SK-N-SH (cell line): ENCODE measurements around the gene NXPE3. TPM values are rescaled to one million over a fixed set of nuclear protein-coding genes. Genes with fewer than 3 reads are reported as not detected.

Source experiments
- CTCF ChIA-PET: fragments of 300-600, 350-600 bp; formaldehyde crosslinking; extraction: SDS; loops from one replicate; lab custom pipeline; 2021; lab: Yijun Ruan, JAX
- POLR2A ChIA-PET: fragments of 350-600 bp; sonication (Branson Sonifier 250); formaldehyde crosslinking; extraction: SDS; loops from one replicate; lab custom pipeline; 2020; ENCODE audit warnings: antibody characterized with exemption, inconsistent platforms; lab: Yijun Ruan, JAX
- DNase-seq: peaks from one replicate; pipeline ENCODE4 v3.0.0; 2012
- H2AFZ ChIP-seq: fragments of 200-600 bp; sonication (generic); 2 replicates; pipeline ENCODE4 v1.8.1; 2016; ENCODE audit warnings: antibody characterized with exemption, mild to moderate bottlenecking, low read depth
- H3F3A ChIP-seq: fragments of 200-600 bp; sonication (generic); replicated peaks from 2 replicates; pipeline ENCODE3; 2016; ENCODE audit warnings: antibody characterized with exemption, mild to moderate bottlenecking; ENCODE audit not compliant: insufficient read depth
- H3K27ac ChIP-seq, 2 experiments: fragments of 200-500 bp in 1 of 2; fragments of 200-600 bp in 1 of 2; sonication (Bioruptor generic) in 1 of 2; sonication (generic), shearing (Covaris generic) in 1 of 2; 2 replicates each; pipeline versions ENCODE4 v1.5.1 to v1.6.1; 2014 to 2016; ENCODE audit warnings: low read depth in 2 of 2, inconsistent platforms in 1 of 2, low read length in 1 of 2, mild to moderate bottlenecking in 1 of 2, mixed read lengths in 1 of 2
- H3K27me3 ChIP-seq: fragments of 200-600 bp; sonication (generic), shearing (Covaris generic); 2 replicates; pipeline ENCODE4 v1.6.1; 2016; ENCODE audit warnings: mixed run types; ENCODE audit not compliant: insufficient read depth
- H3K36me3 ChIP-seq, 2 experiments: fragments of 200-500 bp in 1 of 2; fragments of 200-600 bp in 1 of 2; sonication (Bioruptor generic) in 1 of 2; sonication (generic) in 1 of 2; replicated peaks in 1 of 2; 2 replicates each; pipeline versions ENCODE3 to v1.5.1; 2014 to 2016; ENCODE audit warnings: low read length in 1 of 2, mild to moderate bottlenecking in 1 of 2; ENCODE audit not compliant: insufficient read depth in 2 of 2, control insufficient read depth in 1 of 2
- H3K4me1 ChIP-seq, 2 experiments: fragments of 200-500 bp in 1 of 2; fragments of 200-600 bp in 1 of 2; sonication (Bioruptor generic) in 1 of 2; sonication (generic), shearing (Covaris generic) in 1 of 2; 2 replicates each; pipeline versions ENCODE4 v1.5.1 to v1.6.1; 2014 to 2016; ENCODE audit warnings: low read depth in 1 of 2, low read length in 1 of 2, mixed run types in 1 of 2; ENCODE audit not compliant: insufficient read depth in 2 of 2, control insufficient read depth in 1 of 2
- H3K4me2 ChIP-seq: fragments of 200-600 bp; sonication (generic), shearing (Covaris generic); 2 replicates; pipeline ENCODE4 v1.6.1; 2017; ENCODE audit warnings: mixed run types
- H3K4me3 ChIP-seq, 2 experiments: fragments of 200-500 bp in 1 of 2; fragments of 200-600 bp in 1 of 2; sonication (Bioruptor generic) in 1 of 2; sonication (generic), shearing (Covaris generic) in 1 of 2; 2 replicates each; pipeline versions ENCODE4 v1.5.1 to v1.8.1; 2014 to 2016; ENCODE audit warnings: low read depth in 2 of 2, inconsistent platforms in 1 of 2, low read length in 1 of 2, mild to moderate bottlenecking in 1 of 2, mixed read lengths in 1 of 2, moderate library complexity in 1 of 2
- H3K79me2 ChIP-seq: fragments of 200-600 bp; sonication (generic); 2 replicates; pipeline ENCODE4 v1.8.1; 2017; ENCODE audit warnings: mild to moderate bottlenecking; ENCODE audit not compliant: insufficient read depth
- H3K9ac ChIP-seq: fragments of 200-600 bp; sonication (generic); 2 replicates; pipeline ENCODE4 v1.6.1; 2017; ENCODE audit warnings: mixed run types
- H3K9me2 ChIP-seq: fragments of 200-600 bp; sonication (generic); 2 replicates; pipeline ENCODE4 v1.6.1; 2017; ENCODE audit warnings: mixed run types
- H3K9me3 ChIP-seq: fragments of 200-600 bp; sonication (generic); 2 replicates; pipeline ENCODE4 v1.6.1; 2017; ENCODE audit warnings: mixed run types, mild to moderate bottlenecking, moderate library complexity
- H4K20me1 ChIP-seq: fragments of 200-600 bp; sonication (generic); 2 replicates; pipeline ENCODE4 v1.6.1; 2017; ENCODE audit warnings: mild to moderate bottlenecking, mixed run types; ENCODE audit not compliant: insufficient read depth
- EZH2phosphoT487 ChIP-seq: fragments of 200-600 bp; sonication (generic); IDR thresholded peaks from 2 replicates; pipeline ENCODE4 v1.6.1; 2017; ENCODE audit warnings: low read depth, mixed run types, mild to moderate bottlenecking, antibody characterized with exemption, moderate library complexity, borderline replicate concordance
- FOSL2 ChIP-seq: IDR thresholded peaks from 2 replicates; pipeline ENCODE4 v1.4.0; 2012; ENCODE audit warnings: low read depth, mild to moderate bottlenecking, moderate library complexity, borderline replicate concordance
- IRF3 ChIP-seq: fragments of 150-350 bp; IDR thresholded peaks from 2 replicates; pipeline ENCODE4 v1.6.1; 2016; ENCODE audit warnings: mild to moderate bottlenecking, low read depth, low read length
- JUND ChIP-seq: IDR thresholded peaks from 2 replicates; pipeline ENCODE4 v1.4.0; 2012
- MAX ChIP-seq: IDR thresholded peaks from 2 replicates; pipeline ENCODE4 v1.4.0; 2012; ENCODE audit warnings: low read depth
- MEF2A ChIP-seq: IDR thresholded peaks from 2 replicates; pipeline ENCODE4 v1.4.0; 2012; ENCODE audit warnings: low read depth, borderline replicate concordance
- NFIC ChIP-seq: IDR thresholded peaks from 2 replicates; pipeline ENCODE4 v1.4.0; 2012; ENCODE audit warnings: borderline replicate concordance
- NRF1 ChIP-seq: IDR thresholded peaks from 2 replicates; pipeline ENCODE4 v1.6.1; 2012; ENCODE audit warnings: low read depth, mild to moderate bottlenecking, low read length
- PBX3 ChIP-seq: IDR thresholded peaks from 2 replicates; pipeline ENCODE4; 2012
- POLR2AphosphoS5 ChIP-seq: IDR thresholded peaks from 2 replicates; pipeline ENCODE4 v1.6.1; 2012; ENCODE audit warnings: low read depth, low read length
- RAD21 ChIP-seq: IDR thresholded peaks from 2 replicates; pipeline ENCODE4 v1.6.1; 2012; ENCODE audit warnings: mild to moderate bottlenecking, low read length
- SMC3 ChIP-seq: IDR thresholded peaks from 2 replicates; pipeline ENCODE4 v1.6.1; 2012; ENCODE audit warnings: low read depth, low read length, improper control_type of control experiment
- TAF1 ChIP-seq: IDR thresholded peaks from 2 replicates; pipeline ENCODE4 v1.6.1; 2012; ENCODE audit warnings: low read depth, mild to moderate bottlenecking, low read length, moderate library complexity, borderline replicate concordance
- TEAD4 ChIP-seq: IDR thresholded peaks from 2 replicates; pipeline ENCODE4 v1.4.0; 2012; ENCODE audit warnings: mild to moderate bottlenecking, borderline replicate concordance; ENCODE audit not compliant: insufficient read depth
- USF1 ChIP-seq: IDR thresholded peaks from 2 replicates; pipeline ENCODE4 v1.4.0; 2012; ENCODE audit warnings: low read depth, borderline replicate concordance
- WGBS: methylation state at CpG from one replicate; pipeline ENCODE4 v1.1.6; 2017; ENCODE audit warnings: low lambda C conversion rate; 5-methylcytosine and 5-hydroxymethylcytosine counted together
- polyA plus RNA-seq, 3 experiments: library from polyadenylated mRNA; depleted of rRNA; stranded (reverse); fragments of >200 nt; gene quantifications; 2 replicates each; pipeline ENCODE4 v1.2.3, GENCODE V29; 2012

NXPE3 gene
- polyA plus RNA-seq, 1 of the 3 experiments (the other 2 are of a cell fraction) = 21.3 TPM

GRCh38 chr3:101854608-101855304, 75.7 kb downstream of the NXPE3 start:
- peak overlapping the region in 1 of 2 experiments; percentile 8; a peak in 1 of 4 replicates for H3K27ac ChIP-seq
- ChIA-PET CTCF (interaction anchor here (1.6 kb wide), 1 partner anchor 374 kb away, joined by 5 read pairs; no protein-coding TSS in a partner anchor), POLR2A (no interaction called here)
- peaks cover 2 to 3% of the 10 kb centered on the region in 2 experiments; a peak in 3 of 4 replicates for H3K4me1 ChIP-seq
- H2AFZ ChIP-seq = no peak overlapping the region
- peaks cover 50% of the 10 kb centered on the region for H3F3A ChIP-seq
- H4K20me1 ChIP-seq = peaks cover 56% of the 10 kb centered on the region
- H3K79me2 ChIP-seq = peaks cover 79% of the 10 kb centered on the region
- H3K36me3 ChIP-seq = peaks cover 78 to 83% of the 10 kb centered on the region in 2 experiments
- no peak overlapping the region for H3K4me3 ChIP-seq
- H3K4me2 ChIP-seq = 0 out of 2 replicates have a peak overlapping the region, but pooled peaks have one; percentile 89
- H3K27me3 ChIP-seq = no peaks in the 10 kb centered on the region
- WGBS = 86% methylated on average over 2 of the region's 2 CpGs
- no peak for DNase-seq
- H3K9me2 ChIP-seq = no peaks in the 10 kb centered on the region
- no peaks in the 10 kb centered on the region for H3K9me3 ChIP-seq
- TF ChIP-seq USF1 (no peak), PBX3 (no peak), NFIC (no peak), EZH2phosphoT487 (no peak), RAD21 (no peak), TEAD4 (no peak), JUND (no peak), POLR2AphosphoS5 (no peak), NRF1 (no peak), TAF1 (no peak), IRF3 (no peak), MEF2A (no peak), MAX (no peak), SMC3 (no peak), FOSL2 (no peak)
- H3K9ac ChIP-seq = no peak overlapping the region
